ENCODE measurements around the gene IQCM.

IQCM gene

DNA sequence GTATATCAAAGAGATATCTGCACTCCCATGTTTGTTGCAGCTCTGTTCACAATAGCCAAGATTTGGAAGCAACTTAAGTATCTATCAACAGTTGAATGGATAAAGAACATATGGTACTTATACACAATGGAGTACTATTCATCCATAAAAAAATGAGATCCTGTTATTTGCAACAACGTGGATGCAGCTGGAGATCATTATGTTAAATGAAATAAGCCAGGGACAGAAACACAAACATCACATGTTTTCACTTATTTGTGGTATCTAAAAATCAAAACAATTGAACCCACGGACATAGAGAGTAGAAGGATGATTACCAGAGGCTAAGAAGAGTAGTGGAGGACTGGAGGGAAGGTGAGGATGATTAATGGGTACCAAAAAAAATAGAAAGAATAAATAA is 14.2 kb downstream of the IQCM start:
- Histone ChIP-seq H3K4me1 (ENCODE audit: control insufficient read depth, insufficient read depth, low read length) (no peaks in the 10 kb centered on the region), H3K9ac (ENCODE audit: low read length) (no peak overlapping the region), H3K4me3 (ENCODE audit: low read length) (no peak overlapping the region), H3K9me3 (ENCODE audit: control insufficient read depth, low read length) (peaks cover 8% of the 10 kb centered on the region), H3K27me3 (replicated peaks; ENCODE audit: control insufficient read depth, insufficient read depth, low read length) (no peaks in the 10 kb centered on the region), H3K36me3 (ENCODE audit: control insufficient read depth, insufficient read depth, low read length, severe bottlenecking) (no peaks in the 10 kb centered on the region)
- peak; percentile 39 for DNase-seq (ENCODE audit: low read depth)

DNA sequence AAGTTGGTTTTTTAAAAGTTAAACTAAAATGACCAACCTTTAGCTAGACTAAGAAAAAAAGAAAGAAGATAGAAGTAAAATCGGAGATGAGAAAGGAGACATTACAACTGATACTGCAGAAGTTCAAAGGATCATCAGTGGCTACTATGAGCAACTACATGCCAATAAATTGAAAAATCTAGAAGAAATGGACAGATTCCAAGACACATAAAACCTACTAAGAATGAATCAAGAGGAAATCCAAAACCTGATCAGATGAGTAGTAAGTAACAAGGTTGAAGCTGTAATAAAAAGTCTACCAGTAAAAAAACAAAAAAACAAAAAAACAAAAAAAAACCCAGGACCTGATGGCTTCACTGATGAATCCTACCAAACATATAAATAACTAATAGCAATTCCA is 16.1 kb downstream of the IQCM start:
- DNase-seq (ENCODE audit: low read depth): no peak
- H3K27me3 ChIP-seq (replicated peaks; ENCODE audit: control insufficient read depth, insufficient read depth, low read length): no peaks in the 10 kb centered on the region
- H3K4me3 ChIP-seq (ENCODE audit: low read length): no peak overlapping the region

DNA sequence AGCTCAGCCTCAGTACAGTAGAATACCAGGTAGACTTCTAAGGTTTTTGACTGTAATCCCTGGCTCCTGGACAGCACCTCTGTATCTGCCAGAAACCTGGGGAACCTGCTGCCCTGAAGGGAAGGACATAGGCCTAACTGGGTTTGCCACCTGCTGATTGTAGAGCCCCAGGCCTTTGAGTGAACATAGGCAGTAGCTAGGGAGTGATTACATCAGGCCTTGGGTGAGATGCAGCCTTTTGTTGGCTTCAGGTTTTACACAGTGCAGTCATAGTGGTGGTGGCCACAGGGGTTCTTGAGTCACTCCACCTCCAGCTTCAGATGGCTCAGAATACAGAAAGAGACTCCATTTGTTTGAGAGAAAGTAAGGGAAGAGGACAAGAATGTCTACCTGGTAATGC is 19.3 kb downstream of the IQCM start:
- H3K36me3 ChIP-seq (ENCODE audit: control insufficient read depth, insufficient read depth, low read length, severe bottlenecking): no peaks in the 10 kb centered on the region
- DNase-seq (ENCODE audit: low read depth): no peak
- H3K9me3 ChIP-seq (ENCODE audit: control insufficient read depth, low read length): no peaks in the 10 kb centered on the region
- peaks cover 5% of the 10 kb centered on the region for H3K4me1 ChIP-seq (ENCODE audit: control insufficient read depth, insufficient read depth, low read length)
- H3K4me3 ChIP-seq (ENCODE audit: low read length): no peak overlapping the region
- no peak overlapping the region for H3K9ac ChIP-seq (ENCODE audit: low read length)
- no peaks in the 10 kb centered on the region for H3K27me3 ChIP-seq (replicated peaks; ENCODE audit: control insufficient read depth, insufficient read depth, low read length)

More for the DNA sequence above, 16.1 kb downstream of the IQCM start:
- Histone ChIP-seq H3K4me1 (ENCODE audit: control insufficient read depth, insufficient read depth, low read length) (peaks cover 5% of the 10 kb centered on the region), H3K9ac (ENCODE audit: low read length) (no peak overlapping the region), H3K36me3 (ENCODE audit: control insufficient read depth, insufficient read depth, low read length, severe bottlenecking) (no peaks in the 10 kb centered on the region), H3K9me3 (ENCODE audit: control insufficient read depth, low read length) (peaks cover 8% of the 10 kb centered on the region)

DNA sequence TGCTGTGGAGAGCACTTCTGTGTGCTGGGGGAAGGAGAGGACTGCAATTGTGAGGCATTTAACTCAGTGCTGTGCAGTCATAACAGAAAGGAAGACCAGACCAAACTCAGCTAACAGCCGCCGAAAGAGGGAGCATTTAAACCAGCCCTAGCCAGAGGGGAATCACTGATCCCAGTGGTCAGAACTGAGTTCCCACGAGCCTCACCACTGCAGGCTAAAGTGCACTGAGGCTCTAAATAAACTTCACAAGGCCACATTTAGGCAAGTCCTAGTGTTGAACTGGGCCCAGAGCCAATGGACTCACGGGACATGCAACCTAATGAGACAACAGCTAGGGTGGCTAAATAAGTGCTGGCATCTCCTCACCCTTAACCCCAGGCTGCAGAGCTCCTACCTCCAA is 20.4 kb downstream of the IQCM start:
- H3K9me3 ChIP-seq (ENCODE audit: control insufficient read depth, low read length): no peaks in the 10 kb centered on the region
- peaks cover 10% of the 10 kb centered on the region for H3K4me1 ChIP-seq (ENCODE audit: control insufficient read depth, insufficient read depth, low read length)
- DNase-seq (ENCODE audit: low read depth): no peak
- no peak overlapping the region for H3K4me3 ChIP-seq (ENCODE audit: low read length)
- no peak overlapping the region for H3K9ac ChIP-seq (ENCODE audit: low read length)
- H3K27me3 ChIP-seq (replicated peaks; ENCODE audit: control insufficient read depth, insufficient read depth, low read length): no peaks in the 10 kb centered on the region
- no peaks in the 10 kb centered on the region for H3K36me3 ChIP-seq (ENCODE audit: control insufficient read depth, insufficient read depth, low read length, severe bottlenecking)

DNA sequence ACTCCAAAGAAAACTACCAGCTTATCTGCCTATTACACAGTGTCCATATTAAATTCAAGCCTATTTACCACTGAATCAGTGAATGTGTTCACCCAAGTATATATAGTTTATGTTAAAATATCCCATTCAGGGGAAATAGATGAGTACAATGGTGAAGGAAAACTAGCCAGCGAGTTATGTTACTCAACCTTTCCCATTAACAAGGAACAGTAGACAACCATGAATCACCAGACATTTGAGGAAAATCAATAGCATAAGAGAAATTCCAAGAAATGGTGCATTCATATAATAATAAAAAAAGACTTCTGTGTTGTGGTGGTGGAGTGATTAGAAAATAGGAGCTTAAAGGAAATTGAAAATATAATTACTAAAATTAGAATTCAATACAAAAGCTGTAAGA is 21.3 kb downstream of the IQCM start:
- Histone ChIP-seq H3K27me3 (replicated peaks; ENCODE audit: control insufficient read depth, insufficient read depth, low read length) (no peaks in the 10 kb centered on the region), H3K4me1 (ENCODE audit: control insufficient read depth, insufficient read depth, low read length) (peaks cover 10% of the 10 kb centered on the region), H3K36me3 (ENCODE audit: control insufficient read depth, insufficient read depth, low read length, severe bottlenecking) (no peaks in the 10 kb centered on the region), H3K4me3 (ENCODE audit: low read length) (no peak overlapping the region), H3K9ac (ENCODE audit: low read length) (no peak overlapping the region), H3K9me3 (ENCODE audit: control insufficient read depth, low read length) (no peaks in the 10 kb centered on the region)
- DNase-seq (ENCODE audit: low read depth): no peak

DNA sequence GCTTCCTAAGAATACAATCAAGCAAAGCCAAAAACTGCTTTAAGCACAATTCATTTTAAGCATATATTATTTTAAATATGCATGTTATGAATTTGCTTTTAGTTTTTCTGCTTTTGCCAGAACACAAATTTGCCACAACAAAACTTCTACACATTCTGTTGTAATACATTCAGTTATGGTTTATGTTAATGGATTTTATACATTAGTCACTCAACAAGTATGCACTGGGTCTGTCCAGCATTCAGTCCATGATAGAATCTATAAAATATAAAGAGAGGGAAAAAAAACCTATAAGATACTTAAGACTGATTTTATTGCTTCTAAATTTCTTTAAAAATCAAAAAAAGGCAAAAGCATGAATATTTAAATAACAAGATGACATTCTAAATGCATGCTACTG is 22.2 kb downstream of the IQCM start:
- Histone ChIP-seq H3K4me3 (ENCODE audit: low read length) (no peak overlapping the region), H3K9me3 (ENCODE audit: control insufficient read depth, low read length) (no peaks in the 10 kb centered on the region), H3K27me3 (replicated peaks; ENCODE audit: control insufficient read depth, insufficient read depth, low read length) (no peaks in the 10 kb centered on the region), H3K36me3 (ENCODE audit: control insufficient read depth, insufficient read depth, low read length, severe bottlenecking) (no peaks in the 10 kb centered on the region), H3K9ac (ENCODE audit: low read length) (no peak overlapping the region), H3K4me1 (ENCODE audit: control insufficient read depth, insufficient read depth, low read length) (peaks cover 10% of the 10 kb centered on the region)
- DNase-seq (ENCODE audit: low read depth): peak; percentile 51

DNA sequence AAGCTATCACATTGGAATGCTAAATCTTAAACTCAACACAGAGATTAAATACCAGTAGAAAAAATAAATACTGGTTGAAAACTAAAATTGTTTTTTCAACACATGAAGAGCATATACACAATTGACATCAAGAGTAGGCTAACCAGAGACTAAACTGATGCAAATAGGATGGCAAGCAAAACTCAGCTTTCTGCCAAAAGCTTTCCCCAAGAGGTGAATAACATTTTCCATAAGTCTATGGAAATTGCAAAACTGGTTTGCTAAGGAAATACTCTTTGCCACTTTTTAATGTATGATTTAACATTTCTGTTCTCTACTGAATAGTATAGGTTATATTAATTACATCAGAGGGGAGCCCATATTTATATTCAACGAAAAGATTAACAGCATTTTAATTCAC is 23.8 kb downstream of the IQCM start:
- no peak overlapping the region for H3K9ac ChIP-seq (ENCODE audit: low read length)
- no peak overlapping the region for H3K4me3 ChIP-seq (ENCODE audit: low read length)
- peaks cover 10% of the 10 kb centered on the region for H3K4me1 ChIP-seq (ENCODE audit: control insufficient read depth, insufficient read depth, low read length)
- no peaks in the 10 kb centered on the region for H3K27me3 ChIP-seq (replicated peaks; ENCODE audit: control insufficient read depth, insufficient read depth, low read length)
- H3K9me3 ChIP-seq (ENCODE audit: control insufficient read depth, low read length): no peaks in the 10 kb centered on the region
- DNase-seq (ENCODE audit: low read depth): peak; percentile 44
- no peaks in the 10 kb centered on the region for H3K36me3 ChIP-seq (ENCODE audit: control insufficient read depth, insufficient read depth, low read length, severe bottlenecking)

DNA sequence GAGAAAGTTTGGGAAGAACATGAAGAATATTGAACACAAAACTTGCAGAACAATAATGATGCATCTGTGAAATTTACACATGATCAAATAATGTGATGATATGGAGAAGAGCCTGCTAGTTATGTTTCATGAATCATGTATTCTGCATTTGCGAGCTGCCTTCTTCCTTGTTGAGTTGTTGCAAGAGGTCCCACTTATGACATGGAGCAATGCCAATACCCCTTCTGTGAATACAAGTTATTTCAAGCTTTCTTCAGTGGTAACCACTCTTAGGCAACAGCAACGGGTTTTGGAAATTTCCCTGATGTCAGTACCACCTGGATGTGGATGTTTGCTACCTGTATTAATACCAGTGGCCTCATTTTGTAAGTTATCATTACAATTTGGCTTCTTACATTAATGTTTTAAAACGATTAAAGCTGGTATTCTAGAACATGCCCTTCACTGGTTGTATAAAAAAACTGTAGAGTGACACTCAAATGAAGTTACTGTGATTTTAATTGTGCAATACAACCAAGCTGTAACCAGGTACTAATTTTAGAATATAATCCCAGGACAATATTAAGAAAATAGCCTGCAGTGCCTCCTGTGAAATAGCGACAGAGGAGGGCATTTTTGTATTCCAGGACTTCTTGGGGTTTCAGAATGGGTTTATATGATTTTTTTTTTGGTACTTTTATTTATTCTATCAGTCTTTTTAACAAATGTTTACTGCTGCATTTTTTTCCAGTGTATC is 25.3 kb downstream of the IQCM start:
- H3K27me3 ChIP-seq (replicated peaks; ENCODE audit: control insufficient read depth, insufficient read depth, low read length): no peaks in the 10 kb centered on the region
- no peaks in the 10 kb centered on the region for H3K36me3 ChIP-seq (ENCODE audit: control insufficient read depth, insufficient read depth, low read length, severe bottlenecking)
- no peaks in the 10 kb centered on the region for H3K9me3 ChIP-seq (ENCODE audit: control insufficient read depth, low read length)
- peaks cover 9% of the 10 kb centered on the region for H3K4me1 ChIP-seq (ENCODE audit: control insufficient read depth, insufficient read depth, low read length)
- peak; percentile 66 for DNase-seq (ENCODE audit: low read depth)
- no peak overlapping the region for H3K4me3 ChIP-seq (ENCODE audit: low read length)
- no peak overlapping the region for H3K9ac ChIP-seq (ENCODE audit: low read length)

DNA sequence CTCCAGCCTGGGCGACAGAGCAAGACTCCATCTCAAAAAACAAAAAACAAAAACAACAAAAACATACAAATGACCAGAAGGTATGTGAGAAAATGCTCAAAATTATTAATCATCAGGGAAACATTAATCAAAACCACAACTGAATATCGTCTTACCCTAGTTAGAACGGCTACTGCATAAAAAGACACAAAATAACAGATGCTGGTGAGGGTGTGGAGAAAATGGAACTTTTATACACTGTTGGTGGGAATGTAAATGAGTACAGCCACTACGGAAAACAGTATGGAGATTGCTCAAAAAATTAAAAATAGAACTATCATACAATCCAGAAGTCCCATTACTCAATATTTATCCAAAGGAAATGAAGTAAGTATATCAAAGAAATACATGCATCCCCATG is 27.3 kb downstream of the IQCM start:
- H3K36me3 ChIP-seq (ENCODE audit: control insufficient read depth, insufficient read depth, low read length, severe bottlenecking): no peaks in the 10 kb centered on the region
- no peak overlapping the region for H3K9ac ChIP-seq (ENCODE audit: low read length)
- DNase-seq (ENCODE audit: low read depth): no peak
- H3K4me1 ChIP-seq (ENCODE audit: control insufficient read depth, insufficient read depth, low read length): peaks cover 5% of the 10 kb centered on the region
- H3K9me3 ChIP-seq (ENCODE audit: control insufficient read depth, low read length): no peaks in the 10 kb centered on the region
- H3K27me3 ChIP-seq (replicated peaks; ENCODE audit: control insufficient read depth, insufficient read depth, low read length): no peaks in the 10 kb centered on the region
- no peak overlapping the region for H3K4me3 ChIP-seq (ENCODE audit: low read length)

DNA sequence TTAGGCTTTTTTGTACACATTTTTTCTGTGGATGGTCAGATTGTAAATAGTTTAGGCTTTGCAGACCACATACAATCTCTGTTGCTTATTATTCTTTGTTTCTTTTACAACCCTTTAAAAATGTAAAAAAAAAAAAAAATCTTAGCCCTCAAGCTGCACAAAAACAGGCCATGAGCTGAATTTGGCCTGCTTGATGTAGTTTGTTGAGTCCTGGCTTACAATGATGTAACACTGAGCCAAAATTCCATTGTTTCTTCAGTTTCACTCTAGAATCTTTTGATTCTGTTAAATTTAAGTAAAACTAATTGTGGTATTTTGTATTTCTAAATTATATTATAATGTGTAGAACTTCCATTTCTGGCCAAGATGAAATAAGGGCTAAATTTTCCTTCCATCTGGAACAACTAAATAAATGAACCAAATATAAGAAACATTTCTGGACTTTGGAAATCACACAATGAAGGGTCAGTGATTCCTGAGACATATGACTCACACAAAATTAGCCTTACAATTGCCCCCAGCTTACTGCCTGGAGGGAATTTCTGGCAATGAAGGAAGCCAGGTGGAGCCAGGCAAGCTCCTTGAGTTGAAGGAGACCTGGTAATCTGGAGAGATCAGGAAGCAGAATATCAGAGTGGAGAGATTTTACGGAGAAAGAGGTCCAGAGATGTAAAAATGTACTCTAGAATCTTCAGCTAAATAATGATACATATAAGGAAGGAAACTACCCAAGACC is 29.8 kb downstream of the IQCM start:
- Histone ChIP-seq H3K4me3 (ENCODE audit: low read length) (no peak overlapping the region), H3K4me1 (ENCODE audit: control insufficient read depth, insufficient read depth, low read length) (peaks cover 5% of the 10 kb centered on the region), H3K9ac (ENCODE audit: low read length) (no peak overlapping the region), H3K27me3 (replicated peaks; ENCODE audit: control insufficient read depth, insufficient read depth, low read length) (no peaks in the 10 kb centered on the region), H3K36me3 (ENCODE audit: control insufficient read depth, insufficient read depth, low read length, severe bottlenecking) (no peaks in the 10 kb centered on the region), H3K9me3 (ENCODE audit: control insufficient read depth, low read length) (no peaks in the 10 kb centered on the region)
- peak; percentile 64 for DNase-seq (ENCODE audit: low read depth)

DNA sequence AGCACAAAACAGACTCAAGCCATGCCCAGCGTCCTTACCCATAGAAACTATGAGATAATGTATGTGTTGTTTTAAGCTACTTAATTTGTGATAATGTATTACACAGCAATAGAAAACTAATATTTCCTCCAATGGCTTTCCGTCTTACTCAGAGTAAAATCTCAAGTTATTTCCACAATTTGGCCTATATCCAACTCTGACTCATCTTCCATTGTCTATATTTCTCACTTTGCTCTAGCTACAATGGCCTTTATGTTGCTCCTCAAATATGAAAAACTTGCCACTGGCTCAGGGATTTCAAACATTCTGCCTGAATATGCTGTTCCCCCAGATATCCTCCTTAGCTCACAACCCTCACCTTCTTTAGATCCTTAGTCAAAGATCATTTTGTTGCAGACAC is 31.6 kb downstream of the IQCM start:
- H3K4me1 ChIP-seq (ENCODE audit: control insufficient read depth, insufficient read depth, low read length): no peaks in the 10 kb centered on the region
- no peaks in the 10 kb centered on the region for H3K36me3 ChIP-seq (ENCODE audit: control insufficient read depth, insufficient read depth, low read length, severe bottlenecking)
- H3K9me3 ChIP-seq (ENCODE audit: control insufficient read depth, low read length): no peaks in the 10 kb centered on the region
- no peaks in the 10 kb centered on the region for H3K27me3 ChIP-seq (replicated peaks; ENCODE audit: control insufficient read depth, insufficient read depth, low read length)
- no peak for DNase-seq (ENCODE audit: low read depth)
- no peak overlapping the region for H3K9ac ChIP-seq (ENCODE audit: low read length)
- no peak overlapping the region for H3K4me3 ChIP-seq (ENCODE audit: low read length)
